ENCODE results near the gene KMT5C.

The KMT5C gene

GRCh38 chr19:55346725-55347441 lies 7.2 kb downstream of the KMT5C start:
- no peak for DNase-seq (ENCODE audit: low spot score)

DNA sequence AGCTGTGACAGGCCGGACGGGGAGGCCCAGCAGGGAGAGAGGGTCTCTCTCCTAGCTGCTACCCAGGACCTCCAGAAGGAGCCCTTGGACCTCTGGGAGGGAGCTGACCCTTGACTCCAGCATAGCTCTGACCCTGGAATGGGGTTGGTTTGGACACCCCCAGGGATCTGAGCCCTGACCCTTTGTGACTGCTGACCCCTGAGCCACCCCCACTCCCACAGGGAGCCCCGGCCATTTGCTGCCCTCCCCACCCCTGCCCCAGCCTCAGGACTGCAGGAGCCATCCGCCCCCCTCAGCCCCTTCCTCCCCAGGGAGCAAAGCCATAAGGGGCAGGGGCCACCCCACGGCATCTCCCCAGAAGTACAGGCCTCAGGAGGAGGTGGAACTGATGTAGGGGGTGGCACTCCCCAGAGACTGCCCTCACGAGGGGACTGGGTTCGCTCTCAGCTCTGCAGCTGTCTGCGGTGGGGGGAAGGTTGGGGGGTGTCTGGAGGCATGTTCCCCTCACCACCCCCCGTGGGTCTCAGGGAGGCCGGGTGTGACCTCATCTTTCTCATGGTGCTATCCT lies 7.8 kb downstream of the KMT5C start:
- no peak for DNase-seq (ENCODE audit: low spot score)

DNA sequence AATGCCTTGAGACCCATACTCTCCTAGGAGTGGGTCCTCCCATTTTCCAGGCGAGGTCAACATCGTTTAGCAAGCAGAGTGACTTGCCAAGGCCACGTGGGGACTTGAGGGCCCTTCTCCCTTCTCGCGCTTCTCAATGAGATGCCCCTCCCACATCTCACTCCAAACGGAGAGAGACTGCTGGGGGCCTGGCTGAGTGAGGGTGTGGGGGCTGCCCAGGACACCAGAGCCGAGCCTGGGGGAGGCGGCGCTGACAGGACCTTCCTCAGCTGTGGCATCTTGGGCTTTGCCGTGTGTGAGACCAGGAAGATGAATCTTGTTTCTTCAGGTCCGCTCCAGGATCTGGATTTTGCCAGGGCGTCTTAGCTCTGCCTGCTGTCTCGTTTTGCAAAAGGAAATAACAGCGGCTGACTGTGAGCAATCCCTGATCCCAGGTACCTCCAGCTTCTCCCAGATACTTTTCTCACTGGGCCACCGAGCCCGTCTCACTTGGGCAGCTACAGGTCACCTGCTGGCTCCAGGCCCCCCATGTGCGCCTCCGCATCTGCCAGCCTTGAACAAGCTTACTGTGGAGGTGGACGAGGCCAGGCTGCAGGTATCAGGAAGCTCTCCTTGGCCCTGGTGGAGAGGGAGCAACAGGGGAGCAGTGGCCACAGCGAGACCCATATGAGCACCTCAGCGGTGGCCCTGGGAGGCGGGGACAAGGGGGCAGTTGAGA lies 8.8 kb downstream of the KMT5C start:
- no peak for DNase-seq (ENCODE audit: low spot score)

DNA sequence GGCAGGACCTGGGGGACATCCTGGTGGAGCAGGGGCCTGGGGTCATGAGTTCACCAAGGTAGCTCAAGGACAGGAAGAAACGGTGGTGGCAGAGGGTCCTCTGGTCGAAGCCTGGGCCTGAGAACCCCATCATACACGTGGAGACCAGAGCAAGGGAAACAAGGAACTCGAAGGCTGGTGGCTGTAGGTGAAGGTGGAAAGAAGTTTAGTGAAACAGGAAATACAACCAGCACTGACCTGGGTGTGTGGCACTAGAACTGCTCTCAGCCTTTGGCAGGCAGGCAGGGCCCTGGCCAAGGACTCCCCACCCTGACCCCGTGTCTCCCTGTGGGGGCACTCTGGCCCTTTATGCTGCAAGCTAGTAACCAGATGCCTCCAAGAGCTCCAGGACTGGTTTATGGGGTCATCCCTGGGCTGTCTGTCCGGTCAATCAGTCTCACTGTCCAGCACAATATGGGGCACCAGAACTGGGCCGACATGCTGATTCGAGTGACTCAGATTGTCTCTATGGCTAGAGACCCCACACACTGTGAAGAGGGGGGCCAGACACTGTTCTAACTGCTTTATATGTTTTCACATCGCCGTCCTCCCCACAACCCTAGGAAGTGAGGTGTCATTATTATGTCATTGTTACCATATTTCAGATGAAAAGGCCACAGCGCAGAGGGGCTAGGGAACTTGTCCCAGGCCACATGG lies 11.1 kb downstream of the KMT5C start:
- DNase-seq (ENCODE audit: low spot score) = no peak

DNA sequence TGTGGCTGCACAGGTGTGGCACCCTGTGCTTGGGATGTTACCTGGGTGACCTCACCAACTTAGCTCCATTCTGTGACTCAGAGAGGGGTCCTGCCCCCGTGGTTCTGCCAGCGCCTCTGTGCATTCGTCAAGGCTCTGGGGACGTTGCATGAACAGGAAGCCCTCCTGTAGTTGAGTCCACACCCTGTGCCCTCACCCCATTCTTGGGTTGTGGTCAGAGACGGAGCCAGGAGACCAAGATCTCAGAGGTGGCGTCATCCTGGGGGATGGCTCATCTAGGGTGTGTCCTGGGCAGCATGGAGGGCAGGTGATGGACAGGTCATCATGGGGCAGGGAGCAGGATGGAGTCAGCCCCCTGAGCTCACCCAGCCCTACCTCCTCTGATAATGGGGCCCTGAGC lies 12.4 kb downstream of the KMT5C start:
- DNase-seq (ENCODE audit: low spot score) = no peak

GRCh38 chr19:55352549-55353145 lies 13.0 kb downstream of the KMT5C start:
- no peak for DNase-seq (ENCODE audit: low spot score)

DNA sequence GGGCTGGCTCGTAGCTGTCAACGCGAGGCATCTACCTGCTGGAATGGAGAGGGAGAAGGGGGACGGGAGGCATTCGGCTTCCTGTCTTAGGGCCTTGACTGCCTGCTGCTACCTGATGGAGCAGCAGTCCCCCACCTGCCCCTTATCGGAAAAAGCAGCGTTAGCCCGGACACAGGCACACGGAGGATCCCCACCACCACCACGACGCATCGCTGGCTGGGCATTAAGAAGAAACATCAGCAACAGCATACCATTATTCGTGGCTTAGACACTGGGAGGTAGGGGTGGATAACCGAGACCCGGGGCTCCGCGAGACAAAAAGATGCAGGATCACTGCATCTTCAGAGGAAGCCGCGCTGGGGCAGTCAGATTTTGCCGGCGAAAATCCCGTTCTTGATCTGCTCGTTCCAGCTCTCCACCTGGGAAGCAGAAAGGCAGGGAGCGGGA lies 13.7 kb downstream of the KMT5C start:
- no peak for DNase-seq (ENCODE audit: low spot score)

DNA sequence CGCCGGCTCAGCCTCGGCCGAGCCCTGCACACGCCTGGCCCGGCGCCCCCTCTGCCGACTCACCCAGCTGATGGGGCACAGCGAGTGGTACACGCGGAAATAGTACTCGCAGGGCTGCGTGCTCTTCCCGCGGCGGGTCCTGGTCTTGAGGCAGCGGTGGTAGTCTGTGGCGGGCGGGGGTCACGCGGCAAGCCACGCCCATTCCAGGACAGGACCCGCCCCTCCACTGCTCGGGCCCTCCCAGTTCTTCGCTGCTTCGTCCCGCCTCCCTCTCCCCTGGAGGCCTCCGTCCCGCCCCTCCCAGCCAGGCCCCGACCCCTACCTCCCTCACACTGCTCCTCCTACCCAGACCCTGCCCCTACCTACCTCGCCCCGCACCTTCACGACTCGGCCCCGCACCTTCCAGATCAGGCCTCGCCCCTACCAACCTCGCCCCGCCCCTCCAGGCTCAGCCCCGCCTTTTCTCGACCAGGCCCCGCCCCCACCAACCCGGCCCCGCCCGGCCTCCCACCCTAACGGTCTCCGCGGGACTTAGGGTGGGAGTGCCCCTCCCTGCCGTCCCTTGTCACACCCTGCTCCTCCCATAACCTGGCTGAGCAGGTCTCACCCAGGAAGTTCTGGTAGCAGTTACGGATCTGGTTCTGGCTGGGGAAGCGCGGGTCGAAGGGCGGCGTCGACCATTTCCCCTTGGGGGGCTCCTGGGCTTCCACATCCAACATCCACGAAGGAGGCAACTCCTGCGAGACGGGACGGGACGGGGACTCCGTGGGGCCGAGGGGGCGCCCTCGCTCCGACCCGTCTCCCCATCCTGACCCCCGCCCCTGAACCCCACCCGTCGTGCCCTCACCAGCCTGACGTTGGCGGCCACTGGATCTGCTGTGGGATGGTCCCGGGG lies 14.4 kb downstream of the KMT5C start:
- peak; percentile 82 for DNase-seq (ENCODE audit: low spot score)

DNA sequence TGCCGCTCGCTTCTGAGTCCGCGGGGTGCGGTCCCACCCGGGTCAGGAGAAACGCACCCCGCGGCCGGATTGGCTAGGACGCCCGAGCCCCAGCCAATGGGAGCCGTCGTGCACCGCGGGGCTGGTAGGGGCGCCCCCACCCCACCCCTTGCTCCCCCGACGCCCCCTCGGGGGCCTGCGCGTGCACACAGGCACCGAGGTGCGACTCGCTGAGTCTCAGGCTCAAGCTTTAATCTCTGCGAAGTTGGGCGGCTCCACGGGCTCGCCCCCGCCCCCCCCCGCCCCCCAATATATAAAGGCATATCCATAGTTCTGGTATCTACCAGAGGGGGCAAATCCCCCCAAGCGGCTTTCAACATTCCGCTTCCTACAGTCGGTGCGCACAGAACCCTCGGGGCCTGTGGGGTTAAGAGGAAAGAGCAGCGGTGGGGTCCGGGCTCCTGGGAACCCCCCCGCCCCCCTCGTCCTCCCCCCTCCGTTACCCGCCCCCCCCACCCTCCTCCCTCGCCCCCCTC lies 15.1 kb downstream of the KMT5C start, which contains the start of gene COX6B2:
Gene COX6B2 (minus strand): TSS at position 22 of the 515 bp plus-strand sequence. CDS start 198 bp downstream, outside the sequence.
- DNase-seq (ENCODE audit: low spot score) = no peak

DNA sequence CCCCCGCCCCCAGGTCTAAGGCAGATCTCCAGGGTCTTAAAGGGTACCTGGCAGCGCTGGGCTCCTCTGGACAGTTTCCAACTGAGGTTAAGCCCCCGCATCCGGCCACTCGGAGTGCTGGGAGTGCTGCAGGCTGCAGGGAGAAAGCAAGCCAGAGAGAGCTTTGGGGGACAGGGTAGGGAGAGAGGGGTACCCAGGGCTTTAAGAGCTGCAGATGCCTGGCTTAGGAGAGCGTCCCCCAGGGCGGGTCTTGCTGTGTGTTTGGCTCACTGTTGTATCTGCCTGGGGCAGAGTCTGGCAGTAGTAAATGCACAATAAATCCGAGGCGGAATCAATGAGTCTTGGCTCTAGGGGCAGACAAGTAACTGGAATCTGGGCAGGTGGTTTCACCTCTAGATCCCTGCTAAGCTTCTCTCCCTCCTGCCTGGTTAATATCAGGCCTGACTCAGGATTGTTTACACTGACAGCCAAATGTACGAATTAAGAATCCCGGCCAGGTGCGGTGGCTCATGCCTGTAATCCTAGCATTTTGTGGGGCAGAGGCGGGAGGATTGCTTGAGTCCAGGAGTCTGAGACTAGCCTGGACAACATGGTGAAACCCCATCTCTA lies 15.6 kb downstream of the KMT5C start:
- no peak for DNase-seq (ENCODE audit: low spot score)

DNA sequence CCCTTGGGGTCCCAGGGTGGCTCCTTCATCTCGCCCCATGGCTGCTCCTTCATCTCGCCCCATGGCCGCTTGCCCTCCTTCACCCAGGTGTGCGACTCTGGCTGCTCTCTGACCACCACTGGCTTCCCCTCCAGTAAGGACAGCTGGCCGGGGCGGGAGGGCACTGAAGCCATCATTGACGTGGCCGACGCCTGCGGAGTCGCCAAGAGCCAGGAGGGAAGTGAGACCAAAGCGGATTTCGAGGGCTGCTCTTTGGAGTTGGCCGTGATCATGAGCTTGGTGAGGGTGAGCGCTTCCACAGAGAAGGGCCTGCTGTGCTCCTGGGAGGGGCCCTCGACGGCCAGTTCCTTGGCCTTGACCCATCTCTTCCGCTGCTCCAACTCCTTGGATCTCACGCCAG lies 18.8 kb downstream of the KMT5C start:
- no peak for DNase-seq (ENCODE audit: low spot score)

DNA sequence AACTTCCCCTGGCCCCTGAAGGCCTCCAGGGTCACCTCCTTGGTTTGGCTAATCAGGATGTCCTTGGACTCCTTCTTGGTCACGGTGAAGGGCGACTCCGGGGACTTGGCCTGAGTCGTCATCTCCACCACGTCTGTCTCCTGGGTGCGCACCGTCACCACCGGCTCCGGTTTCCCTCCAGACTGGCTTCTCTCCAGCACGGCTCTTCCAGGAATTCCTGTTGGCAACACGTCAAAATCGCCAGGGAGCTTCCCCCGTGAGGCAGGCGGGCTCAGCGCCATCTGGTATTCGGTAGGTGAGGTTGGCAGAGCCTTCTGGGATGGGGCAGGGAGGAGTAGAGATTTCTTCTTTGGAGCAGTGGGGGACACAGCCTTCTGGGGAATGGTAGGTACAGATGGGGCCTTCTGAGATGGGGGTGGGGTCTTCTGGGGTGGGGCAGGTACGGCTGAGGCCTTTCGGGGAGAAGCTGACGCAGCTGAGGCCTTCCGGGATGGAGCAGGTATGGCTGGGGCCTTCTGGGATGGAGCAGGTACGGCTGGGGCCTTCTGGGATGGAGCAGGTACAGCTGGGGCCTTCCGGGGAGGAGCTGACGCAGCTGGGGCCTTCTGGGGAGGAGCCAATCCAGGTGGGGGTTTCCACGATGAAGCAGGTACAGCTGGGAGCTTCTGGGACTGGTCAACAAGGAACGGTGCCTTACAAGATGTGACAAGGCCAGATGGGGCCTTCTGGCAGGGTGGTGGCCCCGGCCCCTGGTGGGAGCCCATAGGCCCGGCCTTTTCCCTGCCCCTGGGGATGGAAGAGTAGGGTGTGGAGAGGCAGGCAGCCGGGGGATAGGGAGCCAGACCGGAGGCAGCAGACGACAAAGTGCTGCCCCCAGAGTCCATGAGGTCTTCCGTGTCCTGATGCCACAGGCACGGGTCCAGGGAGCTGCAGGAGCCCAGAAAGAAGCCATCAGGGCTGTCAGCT lies 19.6 kb downstream of the KMT5C start:
- DNase-seq (ENCODE audit: low spot score) = no peak

DNA sequence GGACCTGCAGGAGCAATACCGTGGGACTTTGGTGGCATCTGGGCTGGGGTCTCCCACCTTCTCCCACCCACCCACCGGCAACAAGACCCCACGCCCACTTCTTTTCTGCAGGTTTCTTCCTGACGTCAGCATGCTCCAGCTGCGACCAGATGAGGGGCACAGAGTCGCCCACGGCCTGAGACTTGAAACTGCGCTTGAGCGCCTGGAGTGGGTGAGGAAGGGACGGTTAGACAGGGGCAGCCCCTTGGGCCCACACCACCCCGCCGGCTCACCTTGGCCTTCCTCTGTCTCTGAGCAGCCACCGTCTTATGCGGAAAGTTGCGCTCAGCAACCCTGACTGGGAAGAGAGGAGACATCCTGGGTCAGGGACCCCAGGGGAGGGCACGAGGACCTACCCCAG lies 21.2 kb downstream of the KMT5C start:
- DNase-seq (ENCODE audit: low spot score) = no peak

DNA sequence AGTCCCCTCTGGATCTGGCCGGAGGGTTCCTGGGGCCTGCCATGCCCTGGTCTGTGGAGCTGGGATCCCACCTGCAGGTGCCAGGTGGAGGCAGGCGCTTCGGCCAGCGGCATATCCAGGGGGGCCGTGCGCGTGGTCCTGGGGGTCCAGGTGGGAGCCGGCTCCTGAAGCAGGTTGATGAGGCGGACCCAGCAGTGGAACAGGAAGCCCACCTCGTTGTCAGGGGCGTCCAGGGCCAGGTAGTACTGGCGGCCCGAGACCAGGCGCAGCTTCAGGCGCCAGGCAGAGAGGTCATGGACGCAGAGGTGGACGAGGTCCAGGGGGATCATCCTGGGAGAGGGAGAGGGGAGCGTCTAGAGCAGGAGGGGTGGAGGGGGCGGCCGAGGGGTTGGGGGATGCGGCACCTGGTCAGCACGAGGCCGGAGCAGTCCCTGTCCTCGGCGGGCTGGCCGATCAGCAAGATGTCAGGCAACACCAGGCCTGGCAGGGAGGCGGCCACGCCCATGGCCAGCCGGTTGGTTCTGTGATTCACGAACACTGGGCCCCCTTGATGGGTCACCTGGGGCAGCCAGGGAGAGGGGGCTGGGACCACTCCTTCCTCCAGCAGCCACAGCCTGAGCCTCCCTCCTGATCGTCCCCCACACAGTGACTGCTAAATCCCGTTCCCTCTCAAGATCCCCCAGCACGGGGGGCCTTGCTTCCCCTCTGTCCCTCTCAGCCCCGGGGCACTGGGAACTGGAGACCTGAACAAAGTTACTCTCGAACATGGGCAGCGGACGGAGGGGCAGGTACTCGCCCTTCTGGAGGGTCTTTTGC lies 22.7 kb downstream of the KMT5C start:
- DNase-seq (ENCODE audit: low spot score) = no peak

DNA sequence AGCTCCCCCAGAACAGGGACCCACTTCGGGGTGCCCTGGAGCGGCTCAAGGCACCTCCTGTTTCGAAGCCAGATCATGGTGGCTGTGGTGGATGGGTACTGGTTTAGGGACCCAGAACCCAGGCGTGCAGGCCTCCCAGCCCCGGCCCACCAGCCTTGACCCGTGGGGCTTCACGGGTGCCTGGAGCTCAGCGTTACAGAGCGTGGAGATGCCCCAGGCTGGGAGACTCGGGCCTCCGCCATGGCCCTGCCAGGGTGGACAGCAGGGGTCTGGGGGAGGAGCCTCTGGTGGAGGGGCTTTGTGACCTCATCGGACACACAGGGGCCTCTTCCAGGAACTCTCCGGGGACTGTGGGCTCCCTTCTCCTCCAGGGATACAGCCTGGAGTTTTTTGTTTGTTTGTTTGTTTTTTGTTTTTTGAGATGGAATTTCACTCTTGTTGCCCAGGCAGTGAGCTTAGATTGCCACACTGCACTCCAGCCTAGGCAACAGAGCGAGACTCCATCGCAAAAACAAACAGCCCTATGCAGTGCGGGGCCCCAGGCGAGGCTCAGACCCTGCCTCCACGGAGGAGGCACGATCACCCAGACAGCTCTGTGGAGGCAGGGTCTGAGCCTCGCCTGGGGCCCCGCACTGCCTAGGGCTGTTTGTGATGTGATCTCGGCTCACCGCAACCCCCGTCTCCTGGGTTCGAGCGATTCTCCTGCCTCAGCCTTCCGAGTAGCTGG lies 23.5 kb downstream of the KMT5C start, which contains the start of gene GARIN5B:
Gene GARIN5B (minus strand): TSS at position 271 of the 727 bp plus-strand sequence. CDS start 194 bp downstream, at position 77.
- DNase-seq (ENCODE audit: low spot score) = no peak

DNA sequence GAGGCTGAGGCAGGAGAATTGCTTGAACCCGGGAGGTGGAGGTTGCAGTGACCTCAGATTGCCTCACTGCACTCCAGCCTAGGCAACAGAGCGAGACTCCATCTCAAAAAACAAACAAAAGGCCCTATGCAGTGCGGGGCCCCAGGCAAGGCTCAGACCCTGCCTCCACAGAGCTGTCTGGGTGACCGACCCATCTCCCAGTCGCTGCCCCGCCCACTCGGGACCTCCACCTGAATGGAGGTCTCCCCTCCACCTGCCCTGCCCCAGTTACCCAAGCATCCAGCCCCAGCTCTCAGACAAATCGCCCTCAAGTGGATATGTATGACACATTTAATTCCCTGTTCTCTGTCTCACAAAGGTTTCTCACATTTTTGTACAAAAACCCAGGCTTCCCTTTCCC lies 25.6 kb downstream of the KMT5C start:
- no peak for DNase-seq (ENCODE audit: low spot score)

DNA sequence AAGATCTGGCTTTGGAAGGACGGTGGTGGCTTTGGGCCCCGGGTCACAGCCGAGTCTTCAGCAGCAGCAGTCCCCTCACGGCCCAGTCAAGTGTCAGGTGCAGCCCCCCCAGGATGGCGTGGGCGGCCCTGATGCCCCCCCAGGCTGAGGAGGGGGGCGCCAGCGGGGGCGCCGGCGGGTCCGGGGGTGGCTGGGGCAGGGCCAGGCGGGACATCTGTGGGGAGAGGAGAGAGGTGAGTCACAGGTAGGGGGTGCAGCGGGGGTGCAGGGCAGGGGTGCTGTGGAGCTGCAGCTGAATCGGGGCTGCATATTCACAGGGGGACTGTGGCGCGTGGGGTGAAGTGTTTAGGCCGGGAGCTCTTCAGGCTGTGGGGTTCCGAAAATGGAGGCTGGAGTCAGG lies 26.3 kb downstream of the KMT5C start:
- DNase-seq (ENCODE audit: low spot score) = no peak

- DNase-seq (ENCODE audit: low spot score) = no peak
Measured at GRCh38 chr19:55366790-55367189, 27.1 kb downstream of the KMT5C start.
